Motor neuron (in vitro differentiated cells): Measurements from ENCODE around the gene STXBP1. TPM values are rescaled to one million over a fixed set of nuclear protein-coding genes. Genes with fewer than 3 reads are reported as not detected.
"Not testable (repeated sequence)": the region's sequence is repeated elsewhere in the genome, so short reads cannot be mapped to it uniquely, and the experiment has no call there.

ENCODE experiments used
- ATAC-seq, 8 experiments: fragments of 200-7000 bp; cut with Tn5 transposase; replicated peaks in 6 of 8; 2 replicates each; pipeline ENCODE4 v1.8.0; 2021; ENCODE audit warnings: mild to moderate bottlenecking in 8 of 8, moderate library complexity in 8 of 8
- H3K27ac ChIP-seq, 2 donors: fragments of 250-450 bp; sonication (Bioruptor Pico); 2 replicates each; pipeline ENCODE4 v1.9.0; 2021; ENCODE audit warnings: antibody characterized with exemption in 2 of 2, mild to moderate bottlenecking in 2 of 2, moderate library complexity in 1 of 2
- H3K4me1 ChIP-seq, 2 donors: fragments of 250-450 bp; sonication (Bioruptor Pico); replicated peaks in 1 of 2; 2 replicates each; pipeline ENCODE4 v1.6.1; 2021; ENCODE audit warnings: antibody characterized with exemption in 2 of 2, mild to moderate bottlenecking in 2 of 2, moderate library complexity in 1 of 2
- H3K4me3 ChIP-seq, 5 donors: fragments of 250-450 bp; sonication (Bioruptor Pico); 2 replicates each; pipeline ENCODE4 v1.9.0; 2021; ENCODE audit warnings: antibody characterized with exemption in 5 of 5, mild to moderate bottlenecking in 5 of 5, moderate library complexity in 4 of 5
- WGBS, 10 experiments: fragments of 450-650 bp; shearing (Covaris generic); methylation state at CpG; one replicate each; pipeline ENCODE4 v1.0.0; 2022; 5-methylcytosine and 5-hydroxymethylcytosine counted together
- in situ Hi-C, 9 experiments: fragments of 400-800 bp; cut with MboI; loops; one replicate each; pipeline ENCODE4 v1.15.0; 2021; ENCODE audit warnings: low sequenced_read_pairs in 9 of 9, low pct_unique_long_range_greater_than_20kb in 2 of 9; ENCODE audit not compliant: unreplicated experiment in 9 of 9
- total RNA-seq, 8 experiments: library from RNA; unstranded; fragments of 300-600 nt; gene quantifications; 2 replicates each; pipeline versions ENCODE4 v1.2.3 to v1.2.4, GENCODE V29; 2022

Gene STXBP1
- total RNA-seq, 8 experiments from 2014 or later: 21.1 to 77.4 (median 41.4) TPM

DNA sequence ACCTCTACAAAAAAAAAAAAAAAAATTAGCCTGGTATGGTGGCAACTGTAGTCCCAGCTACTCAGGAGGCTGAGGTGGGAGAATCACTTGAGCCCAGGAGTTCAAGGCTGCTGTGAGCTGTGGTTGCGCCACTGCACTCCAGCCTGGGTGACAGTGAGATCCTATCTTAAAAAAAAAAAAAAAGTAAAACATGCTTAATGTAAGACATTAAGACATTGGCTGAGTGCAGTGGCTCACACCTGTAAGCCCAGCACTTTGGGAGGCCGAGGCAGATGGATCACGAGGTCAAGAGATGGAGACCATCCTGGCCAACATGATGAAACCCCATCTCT, 27.6 kb upstream of the STXBP1 start:
- ATAC-seq, H3K27ac ChIP-seq, H3K4me1 ChIP-seq, H3K4me3 ChIP-seq: not testable (repeated sequence)
- in situ Hi-C loops: loop anchor here (10.0 to 25.0 kb wide), 4 partner anchors 80 to 328 kb away; partner anchors contain the start of genes ST6GALNAC4 (in 9 of the 9) and TOR2A (in 1 of the 9)
- 83 to 100% (median 100%) methylated on average over 1 to 3 of the region's 3 CpGs; no CpG with 5 or more reads in 3 of the 10 experiments for WGBS, 10 experiments

DNA sequence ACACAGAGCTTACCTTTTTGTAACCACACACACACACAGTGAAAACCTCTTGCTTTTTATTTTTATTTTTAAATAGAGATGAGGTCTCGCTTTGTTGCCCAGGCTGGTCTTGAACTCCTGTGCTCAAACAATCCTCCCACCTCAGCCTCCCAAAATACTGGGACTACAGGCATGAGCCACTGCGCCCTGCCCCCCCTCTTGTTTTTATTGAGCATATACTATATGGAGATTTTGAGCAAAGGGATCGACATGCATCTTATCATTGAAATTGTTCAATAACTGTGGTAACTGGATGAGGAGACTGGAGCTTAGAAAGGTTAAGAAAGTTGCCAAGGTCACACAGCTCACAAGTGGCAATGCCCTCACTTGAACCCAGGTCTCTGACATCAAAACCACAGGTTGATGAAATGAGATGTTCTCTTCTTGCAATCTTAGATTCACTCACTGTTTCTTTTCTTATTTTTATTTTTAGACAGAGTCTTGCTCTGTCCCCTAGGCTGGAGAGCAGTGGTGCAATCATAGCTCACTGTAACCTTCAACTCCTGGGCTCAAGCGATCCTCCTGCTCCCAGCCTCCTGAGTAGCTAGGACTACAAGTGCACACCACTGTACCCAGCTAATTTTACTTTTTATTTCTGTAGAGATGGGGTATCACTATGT, 26.8 kb upstream of the STXBP1 start:
- in situ Hi-C loops: loop anchor here (10.0 to 25.0 kb wide), 4 partner anchors 80 to 327 kb away; partner anchors contain the start of genes ST6GALNAC4 (in 9 of the 9) and TOR2A (in 1 of the 9)
- Histone ChIP-seq H3K27ac (no peak overlapping the region), H3K4me3 (no peak overlapping the region), H3K4me1 (no peaks in the 10 kb centered on the region)
- no peak for ATAC-seq
- WGBS, 10 experiments: 80 to 100% (median 96%) methylated on average over 1 to 3 of the region's 4 CpGs

DNA sequence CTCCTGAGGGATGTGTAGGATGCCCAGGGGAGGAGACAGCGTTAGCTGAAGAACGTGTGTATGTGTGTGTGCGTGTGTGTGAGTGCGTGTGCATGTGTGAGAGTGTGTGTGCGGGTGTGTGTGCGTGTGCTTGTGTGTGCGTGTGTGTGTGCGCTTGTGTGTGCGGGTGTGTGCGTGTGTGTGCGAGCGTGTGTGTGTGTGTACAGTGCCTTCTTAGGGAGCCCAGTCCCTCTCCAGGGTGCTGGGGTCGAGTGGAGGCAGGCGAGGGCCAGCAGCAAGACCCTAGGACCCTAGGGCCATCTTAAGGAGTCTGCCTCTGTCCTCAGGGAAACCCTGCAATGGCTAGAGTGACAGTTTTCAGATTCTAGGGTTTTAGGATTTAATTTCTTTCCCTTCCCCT, 26.0 kb upstream of the STXBP1 start:
- Histone ChIP-seq H3K4me1 (no peaks in the 10 kb centered on the region), H3K4me3 (no peak overlapping the region), H3K27ac (no peak overlapping the region)
- WGBS, 10 experiments: 40 to 96% (median 60%) methylated on average over 1 to 10 of the region's 14 CpGs; no CpG with 5 or more reads in 5 of the 10 experiments
- in situ Hi-C loops: loop anchor here (10.0 to 25.0 kb wide), 4 partner anchors 81 to 326 kb away; partner anchors contain the start of genes ST6GALNAC4 (in 9 of the 9) and TOR2A (in 1 of the 9)
- peak in 7 of 8 experiments; percentile 11 to 50 (median 42) for ATAC-seq

DNA sequence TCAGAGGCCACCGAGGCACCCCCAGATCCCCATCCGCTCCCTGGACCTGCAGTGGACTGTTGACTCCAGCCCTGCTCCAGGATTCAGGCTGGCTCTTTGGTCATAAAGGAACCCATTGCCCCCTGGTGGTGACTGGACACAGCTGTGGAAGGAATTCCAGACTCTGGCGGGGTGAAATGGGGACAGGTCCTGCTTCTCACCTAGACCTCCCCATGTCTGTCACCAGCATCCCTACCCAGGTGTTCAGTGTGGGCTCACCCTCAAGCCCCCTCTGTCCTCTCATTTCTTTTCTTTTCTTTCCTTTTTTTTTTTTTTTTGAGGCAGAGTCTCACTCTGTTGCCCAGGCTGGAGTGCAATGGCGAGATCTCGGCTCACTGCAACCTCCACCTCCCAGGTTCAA, 25.5 kb upstream of the STXBP1 start:
- Histone ChIP-seq H3K4me3 (no peak overlapping the region), H3K27ac (no peak overlapping the region), H3K4me1 (no peaks in the 10 kb centered on the region)
- in situ Hi-C loops: loop anchor here (10.0 to 25.0 kb wide), 4 partner anchors 82 to 326 kb away; partner anchors contain the start of genes ST6GALNAC4 (in 9 of the 9) and TOR2A (in 1 of the 9)
- 39 to 80% methylated on average over 1 to 3 of the region's 5 CpGs; no CpG with 5 or more reads in 8 of the 10 experiments for WGBS, 10 experiments
- peak; percentile 84 to 93 (median 88) for ATAC-seq

DNA sequence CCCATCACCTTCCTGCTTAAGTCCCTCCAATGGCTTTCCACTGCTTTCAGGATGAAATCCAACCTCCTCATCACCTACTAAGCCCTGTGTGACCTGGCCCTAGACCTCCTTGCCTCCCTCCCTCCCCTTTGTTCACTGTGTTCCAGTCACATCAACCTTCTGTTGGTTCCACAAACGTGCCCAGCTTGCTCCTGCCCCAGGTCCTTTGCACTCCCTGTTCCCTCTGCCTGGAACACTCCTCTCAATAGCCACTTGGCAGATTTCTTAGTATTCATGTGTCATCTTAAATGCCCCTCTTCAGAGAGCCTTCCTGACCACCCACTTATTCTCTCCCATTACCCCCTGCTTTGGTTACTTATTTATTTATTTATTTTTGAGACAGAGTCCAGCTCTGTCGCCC, 24.1 kb upstream of the STXBP1 start:
- Histone ChIP-seq H3K4me1 (no peaks in the 10 kb centered on the region), H3K27ac (no peak overlapping the region), H3K4me3 (no peak overlapping the region)
- in situ Hi-C loops: loop anchor here (10.0 to 25.0 kb wide), 4 partner anchors 83 to 324 kb away; partner anchors contain the start of genes ST6GALNAC4 (in 9 of the 9) and TOR2A (in 1 of the 9)
- 20 to 100% (median 63%) methylated on average over 1 to 2 of the region's 2 CpGs; no CpG with 5 or more reads in 3 of the 10 experiments for WGBS, 10 experiments
- ATAC-seq: no peak

DNA sequence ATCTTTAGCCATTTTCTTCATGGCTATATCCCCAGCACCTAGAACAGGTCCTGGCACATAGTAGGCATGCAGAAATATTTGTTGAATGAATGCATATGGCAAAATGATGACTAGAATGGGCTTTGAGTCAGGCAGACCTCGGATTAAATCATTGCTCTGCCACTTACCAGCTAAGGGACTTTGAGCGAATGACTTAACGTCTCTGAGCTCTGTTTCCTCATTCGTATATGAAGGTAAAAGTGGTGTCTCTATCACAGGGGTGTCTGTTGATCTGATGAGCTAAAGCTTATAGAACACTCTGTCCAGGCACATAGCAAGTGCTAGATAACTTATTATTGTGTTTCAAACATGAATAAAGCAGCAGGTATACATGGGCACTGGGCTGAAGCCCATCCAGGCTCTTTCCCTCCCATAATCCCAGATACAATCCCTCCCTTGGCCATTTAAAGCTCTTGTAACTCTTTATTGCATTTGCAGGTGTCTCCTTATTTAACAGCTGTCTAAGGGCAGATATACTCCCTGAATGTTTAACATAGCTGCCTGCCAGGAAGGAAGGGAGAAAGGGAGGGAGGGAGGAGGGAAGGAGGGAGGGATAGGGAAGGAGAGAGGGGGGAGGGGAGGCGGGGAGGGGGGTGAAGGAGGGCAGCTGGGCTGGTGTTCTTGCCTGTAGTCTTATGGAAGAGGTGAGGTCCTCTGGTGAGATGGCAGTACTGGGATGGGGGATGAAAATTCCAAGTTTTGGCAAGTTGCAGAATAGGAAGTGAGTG, 23.2 kb upstream of the STXBP1 start:
- H3K4me1 ChIP-seq: no peaks in the 10 kb centered on the region
- in situ Hi-C loops: loop anchor here (10.0 to 25.0 kb wide), 4 partner anchors 84 to 323 kb away; partner anchors contain the start of genes ST6GALNAC4 (in 9 of the 9) and TOR2A (in 1 of the 9)
- ATAC-seq: no peak
- 0 to 70% (median 55%) methylated on average over 1 to 4 of the region's 5 CpGs; no CpG with 5 or more reads in 4 of the 10 experiments for WGBS, 10 experiments
- H3K4me3 ChIP-seq: no peak overlapping the region
- H3K27ac ChIP-seq: no peak overlapping the region

DNA sequence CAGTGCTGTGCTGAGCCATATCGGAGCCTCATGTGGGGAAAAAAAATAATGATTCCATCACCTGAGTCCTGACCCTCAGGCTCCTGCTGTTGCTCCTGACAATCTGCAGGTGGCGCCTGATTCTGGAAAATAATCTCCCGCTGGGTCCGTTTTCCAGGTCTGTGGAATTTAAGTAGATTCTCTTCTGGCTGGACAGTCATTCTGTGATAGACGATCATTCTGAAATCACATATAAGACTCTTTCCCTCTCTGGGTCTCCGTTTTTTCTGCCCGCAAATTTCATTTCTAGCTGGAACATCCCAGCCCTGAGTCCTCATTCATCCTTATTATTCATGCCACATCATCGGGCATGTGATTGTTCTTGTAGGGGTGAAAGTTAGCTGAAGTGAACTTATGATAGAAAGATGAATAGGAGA, 22.1 kb upstream of the STXBP1 start:
- in situ Hi-C loops: loop anchor here (10.0 to 25.0 kb wide), 5 partner anchors 85 to 322 kb away; partner anchors contain the start of genes ST6GALNAC4 (in 9 of the 9), PTRH1 (in 1 of the 9), TOR2A (in 1 of the 9) and TTC16 (in 1 of the 9)
- H3K4me1 ChIP-seq: no peaks in the 10 kb centered on the region
- 0 to 11% (median 10%) methylated on average over 3 to 8 of the region's 8 CpGs for WGBS, 10 experiments
- H3K4me3 ChIP-seq: no peak overlapping the region
- no peak overlapping the region for H3K27ac ChIP-seq
- ATAC-seq: peak; percentile 73 to 84 (median 76)

DNA sequence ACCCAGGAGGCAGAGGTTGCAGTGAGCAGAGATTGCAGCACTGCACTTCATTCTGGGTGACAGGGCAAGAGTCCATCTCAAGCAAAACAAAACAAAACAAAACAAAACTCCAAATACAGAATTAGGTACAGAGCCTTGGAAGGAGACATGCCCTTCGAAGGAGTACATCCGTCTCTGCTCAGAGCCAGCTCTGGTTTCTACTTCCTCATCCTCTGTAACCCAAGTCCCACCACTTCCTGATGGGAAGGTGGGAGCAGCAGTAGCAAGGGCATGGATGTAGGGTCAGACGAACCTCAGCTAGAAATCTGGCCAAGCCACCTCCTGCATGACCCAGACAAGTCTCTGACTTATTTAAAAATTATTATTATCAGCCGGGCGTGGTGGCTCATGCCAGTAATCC, 16.5 kb upstream of the STXBP1 start:
- in situ Hi-C loops: loop anchor here (10.0 to 25.0 kb wide), 4 partner anchors 108 to 317 kb away; partner anchors contain the start of genes ST6GALNAC4 (in 9 of the 9), PTRH1 (in 1 of the 9), TOR2A (in 1 of the 9) and TTC16 (in 1 of the 9)
- ATAC-seq: no peak
- Histone ChIP-seq H3K4me3 (no peak overlapping the region), H3K27ac (no peak overlapping the region), H3K4me1 (no peaks in the 10 kb centered on the region)
- WGBS, 10 experiments: 86 to 100% (median 87%) methylated on average over 1 to 5 of the region's 5 CpGs; no CpG with 5 or more reads in 5 of the 10 experiments

DNA sequence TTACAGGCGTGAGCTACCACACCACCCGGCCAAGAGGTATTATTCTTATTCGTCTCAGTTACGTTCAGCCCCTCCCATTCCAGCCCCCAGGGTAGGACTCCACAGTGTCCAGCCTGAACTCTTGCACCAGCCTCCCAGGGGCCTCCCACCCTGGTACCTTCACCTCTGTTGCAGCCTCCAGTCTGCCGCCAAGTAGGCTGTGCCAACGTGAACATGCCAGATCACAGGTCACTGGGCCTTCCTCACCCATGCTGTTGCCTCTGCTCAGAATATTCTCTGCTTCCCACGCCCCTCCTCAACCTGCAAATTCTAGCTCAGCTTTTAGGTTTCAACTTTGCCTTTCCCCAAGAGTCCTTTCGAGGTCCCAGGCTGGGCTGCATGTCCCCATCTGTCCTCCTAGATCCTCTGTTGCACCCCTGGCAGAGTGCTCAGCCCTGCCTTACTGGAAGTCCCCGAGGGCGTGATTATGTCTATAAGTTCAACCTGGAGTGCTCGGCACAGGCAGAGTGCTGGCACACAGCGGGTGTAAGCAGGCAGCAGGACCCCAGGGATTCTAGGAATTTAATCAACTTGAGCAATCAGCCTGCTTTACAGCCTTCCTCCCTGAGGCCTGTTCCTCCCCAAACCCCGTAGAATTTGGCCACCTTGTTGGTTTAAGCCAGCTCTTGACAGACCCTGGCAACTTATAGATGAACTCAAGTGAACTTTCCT, 13.1 kb upstream of the STXBP1 start:
- Histone ChIP-seq H3K27ac (no peak overlapping the region), H3K4me3 (no peak overlapping the region), H3K4me1 (no peaks in the 10 kb centered on the region)
- in situ Hi-C loops: loop anchor here (10.0 to 25.0 kb wide), 4 partner anchors 112 to 313 kb away; partner anchors contain the start of genes ST6GALNAC4 (in 9 of the 9), PTRH1 (in 1 of the 9), TOR2A (in 1 of the 9) and TTC16 (in 1 of the 9)
- ATAC-seq: peak in 1 of 8 experiments; percentile 92
- WGBS, 10 experiments: 0 to 88% (median 71%) methylated on average over 1 to 7 of the region's 13 CpGs; no CpG with 5 or more reads in 2 of the 10 experiments

DNA sequence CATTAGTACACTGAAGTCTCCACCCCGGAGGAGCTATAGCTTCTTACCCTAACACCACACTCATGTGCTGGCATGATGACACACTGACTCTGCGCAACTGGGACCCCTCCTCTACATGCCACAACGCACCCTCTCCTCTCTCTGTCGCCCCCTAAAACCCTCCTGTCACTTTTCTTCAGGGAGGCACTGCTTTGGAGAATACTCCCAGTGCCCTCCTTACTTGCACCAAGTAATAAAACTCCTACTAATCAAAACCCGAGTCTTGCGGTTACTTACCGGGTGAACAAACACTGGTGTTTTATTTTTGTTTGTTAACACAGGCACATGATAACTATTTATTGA, 12.6 kb upstream of the STXBP1 start:
- Histone ChIP-seq H3K4me1 (no peaks in the 10 kb centered on the region), H3K27ac (no peak overlapping the region), H3K4me3 (no peak overlapping the region)
- in situ Hi-C loops: loop anchor here (10.0 to 25.0 kb wide), 4 partner anchors 112 to 313 kb away; partner anchors contain the start of genes ST6GALNAC4 (in 9 of the 9), PTRH1 (in 1 of the 9), TOR2A (in 1 of the 9) and TTC16 (in 1 of the 9)
- WGBS, 10 experiments: 40 to 100% (median 82%) methylated on average over 1 to 6 of the region's 7 CpGs; no CpG with 5 or more reads in 2 of the 10 experiments
- ATAC-seq: no peak

DNA sequence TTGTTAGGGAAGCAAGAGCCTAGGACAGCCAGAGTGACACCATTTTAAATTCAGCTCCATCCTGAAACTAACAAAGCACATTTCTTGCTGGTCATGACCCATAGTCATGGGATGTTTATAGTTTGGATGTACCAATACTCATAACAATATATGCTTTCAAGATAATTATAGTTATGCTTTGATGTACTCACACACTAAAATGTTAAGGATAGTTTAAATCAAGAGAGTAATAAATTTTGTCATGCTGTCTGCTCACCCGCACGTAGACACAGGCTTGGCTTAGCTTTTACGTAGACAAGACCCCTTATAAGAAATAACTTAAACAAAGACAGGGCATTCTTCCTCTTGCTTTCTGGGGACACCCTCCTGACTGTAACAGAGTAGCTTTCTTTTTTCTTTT, 8.9 kb upstream of the STXBP1 start:
- Histone ChIP-seq H3K27ac (no peak overlapping the region), H3K4me3 (no peak overlapping the region), H3K4me1 (peaks cover 10 to 11% of the 10 kb centered on the region in 2 donors)
- in situ Hi-C loops: no loop called here
- ATAC-seq: no peak
- WGBS, 10 experiments: 62 to 100% (median 79%) methylated on average over 1 to 3 of the region's 3 CpGs; no CpG with 5 or more reads in 2 of the 10 experiments

DNA sequence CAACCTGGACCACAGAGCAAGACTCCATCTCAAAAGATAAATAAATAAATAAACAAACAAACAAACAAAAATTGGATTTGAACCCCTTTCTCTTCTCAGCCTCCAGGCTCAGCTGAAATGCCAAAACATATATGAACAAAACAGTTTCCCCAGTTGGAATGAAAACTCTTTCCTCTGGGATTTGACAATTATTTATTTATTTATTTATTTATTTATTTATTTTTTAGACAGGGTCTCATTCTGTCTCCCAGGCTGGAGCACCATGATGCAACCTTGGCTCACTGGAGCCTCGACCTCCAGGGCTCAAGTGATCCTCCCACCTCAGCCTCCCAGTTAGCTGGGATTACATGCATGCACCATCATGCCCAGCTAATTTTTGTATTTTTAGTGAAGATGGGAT, 6.0 kb upstream of the STXBP1 start:
- no peak overlapping the region for H3K27ac ChIP-seq
- in situ Hi-C loops: no loop called here
- H3K4me3 ChIP-seq: no peak overlapping the region
- peaks cover 10 to 11% of the 10 kb centered on the region in 2 donors for H3K4me1 ChIP-seq
- 14 to 100% (median 80%) methylated on average over 1 of the region's 1 CpG; no CpG with 5 or more reads in 4 of the 10 experiments for WGBS, 10 experiments
- ATAC-seq: no peak
